ENCODE data around the gene AOAH.

GRCh38 chr7:36496576-36496975 lies 227.7 kb downstream of the AOAH start:
- TF ChIP-seq CTCF (IDR thresholded peaks at IDR 0.05; ENCODE audit: borderline replicate concordance, extremely low read depth, low read length, poor library complexity, severe bottlenecking) (no peak), EZH2 (IDR thresholded peaks at IDR 0.05; ENCODE audit: borderline replicate concordance, low read depth, low read length, severe bottlenecking) (no peak)

Measured in DND-41 (cell line).